Smooth muscle cell (in vitro differentiated cells): Measurements from ENCODE around the gene HMG20A. TPM values are rescaled to one million over a fixed set of nuclear protein-coding genes. Genes with fewer than 3 reads are reported as not detected.

ENCODE experiments used
- DNase-seq: peaks from one replicate; lab custom pipeline; 2025; ENCODE audit not compliant: unreplicated experiment; lab: John Stamatoyannopoulos, UW
- H2AFZ ChIP-seq: fragments of 200-600 bp; sonication (generic); 2 replicates; pipeline ENCODE4 v1.6.0; 2016; ENCODE audit warnings: antibody characterized with exemption, low read depth, mild to moderate bottlenecking
- H3F3A ChIP-seq: fragments of 200-600 bp; sonication (generic); 2 replicates; pipeline ENCODE4 v1.6.0; 2017; ENCODE audit warnings: antibody characterized with exemption, low read depth
- H3K27ac ChIP-seq: fragments of 200-600 bp; sonication (generic); 2 replicates; pipeline ENCODE4 v1.5.1; 2016; ENCODE audit warnings: low read depth, mild to moderate bottlenecking
- H3K27me3 ChIP-seq: fragments of 200-600 bp; sonication (generic); 2 replicates; pipeline ENCODE4 v1.6.1; 2016; ENCODE audit warnings: low read depth, mild to moderate bottlenecking
- H3K36me3 ChIP-seq: fragments of 200-600 bp; sonication (generic); 2 replicates; pipeline ENCODE4 v1.5.1; 2016; ENCODE audit warnings: low read depth
- H3K4me1 ChIP-seq: fragments of 200-600 bp; sonication (generic); 2 replicates; pipeline ENCODE4 v1.5.1; 2016; ENCODE audit warnings: low read depth
- H3K4me2 ChIP-seq: fragments of 200-600 bp; sonication (generic); 2 replicates; pipeline ENCODE4 v1.6.0; 2016; ENCODE audit warnings: mild to moderate bottlenecking
- H3K4me3 ChIP-seq: fragments of 200-600 bp; sonication (generic); 2 replicates; pipeline ENCODE4 v1.5.1; 2016; ENCODE audit warnings: mild to moderate bottlenecking
- H3K79me2 ChIP-seq: fragments of 200-600 bp; sonication (generic); 2 replicates; pipeline ENCODE4 v1.6.0; 2016; ENCODE audit warnings: low read depth, mild to moderate bottlenecking
- H3K9ac ChIP-seq: fragments of 200-600 bp; sonication (generic); 2 replicates; pipeline ENCODE4 v1.6.0; 2016; ENCODE audit warnings: low read depth
- H3K9me3 ChIP-seq: fragments of 200-600 bp; sonication (generic); replicated peaks from 2 replicates; pipeline ENCODE4 v1.5.1; 2016; ENCODE audit warnings: low read depth
- H4K20me1 ChIP-seq: fragments of 200-600 bp; sonication (generic); 2 replicates; pipeline ENCODE4 v1.6.0; 2016; ENCODE audit warnings: low read depth
- WGBS: methylation state at CpG from one replicate; pipeline ENCODE4 v1.1.7; 2016; ENCODE audit warnings: low lambda C conversion rate; 5-methylcytosine and 5-hydroxymethylcytosine counted together
- polyA plus RNA-seq: library from polyadenylated mRNA; unstranded; fragments of >200 nt; fragmentation: Nextera tagmentation; extraction: Ambion mirVana; gene quantifications from 2 replicates; pipeline ENCODE4 v1.2.1, GENCODE V29; 2016
- total RNA-seq: library from RNA; depleted of rRNA; stranded (reverse); fragments of >200 nt; gene quantifications from 2 replicates; pipeline ENCODE4 v1.2.3, GENCODE V29; 2014
- TF ChIP-seq, protein P1 (sequence below): fragments of 200-600 bp; sonication (generic); IDR thresholded peaks from 2 replicates; pipeline ENCODE4 v1.5.1; 2017; ENCODE audit warnings: borderline replicate concordance, mild to moderate bottlenecking, antibody characterized with exemption; ENCODE audit not compliant: insufficient read depth, poor library complexity, severe bottlenecking

HMG20A gene
- total and polyA plus RNA-seq, 2 experiments from 2014 or later, result 20.5 to 40.3 TPM

DNA sequence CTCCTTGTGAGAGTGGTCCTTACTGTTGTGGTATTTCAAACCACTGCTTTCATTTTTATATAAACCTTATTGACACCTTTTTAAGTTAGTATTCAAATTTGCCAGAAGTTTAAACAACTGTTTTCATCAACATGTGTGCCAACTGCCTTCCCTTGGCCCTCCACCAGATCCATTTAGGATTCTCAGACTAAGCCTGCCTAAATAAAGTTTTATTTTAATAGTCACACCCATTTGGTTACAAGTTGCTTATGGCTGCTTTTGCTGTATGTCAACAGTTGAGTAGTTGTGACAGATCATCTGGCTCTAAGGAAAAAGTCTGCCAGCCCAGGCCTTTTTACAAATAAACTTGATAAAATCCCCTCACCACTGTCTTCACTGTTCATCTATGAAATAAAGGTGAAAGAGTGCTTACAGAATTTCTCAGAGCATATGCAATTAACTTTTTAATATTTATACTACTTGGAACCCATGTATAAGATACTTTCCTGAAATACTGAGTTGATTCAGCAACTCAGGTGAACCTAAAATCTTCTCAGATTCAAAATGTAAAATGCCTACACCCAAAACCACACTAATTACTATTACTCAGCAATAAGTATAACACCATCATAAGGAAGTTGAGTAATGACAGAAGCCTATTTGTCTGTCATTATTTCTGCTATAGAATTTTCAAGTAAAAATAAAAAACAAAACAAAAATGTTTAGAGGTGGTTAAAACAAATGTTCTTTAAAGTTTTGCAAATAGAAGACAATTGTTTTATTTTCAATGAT is 35.9 kb upstream of the HMG20A start:
- H4K20me1 ChIP-seq, result peaks cover 99% of the 10 kb centered on the region
- no peak overlapping the region for H3K4me3 ChIP-seq
- H3K79me2 ChIP-seq, result peaks cover 85% of the 10 kb centered on the region

DNA sequence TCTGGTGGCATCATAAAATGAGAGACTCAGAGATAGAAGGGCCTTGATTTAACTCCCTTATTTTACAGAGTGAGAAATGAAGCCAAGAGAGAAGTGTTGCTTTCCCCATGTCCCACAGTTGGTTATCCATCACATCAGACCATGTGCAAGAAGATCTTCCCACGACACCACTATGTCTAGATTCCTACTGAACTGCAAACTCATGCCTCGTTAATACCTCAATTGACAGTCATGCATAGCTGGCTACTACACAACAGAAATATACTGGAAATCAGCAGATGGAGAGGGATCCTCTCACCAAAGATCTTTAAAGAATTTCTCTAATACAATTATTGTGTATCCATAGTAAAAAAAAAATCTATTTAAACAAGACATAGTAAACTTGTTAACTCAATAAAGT is 34.1 kb upstream of the HMG20A start:
- H3K27ac ChIP-seq, result no peak overlapping the region
- WGBS, result 58% methylated on average over 2 of the region's 2 CpGs
- no peak overlapping the region for H3K4me3 ChIP-seq
- TF ChIP-seq, protein P1, sequence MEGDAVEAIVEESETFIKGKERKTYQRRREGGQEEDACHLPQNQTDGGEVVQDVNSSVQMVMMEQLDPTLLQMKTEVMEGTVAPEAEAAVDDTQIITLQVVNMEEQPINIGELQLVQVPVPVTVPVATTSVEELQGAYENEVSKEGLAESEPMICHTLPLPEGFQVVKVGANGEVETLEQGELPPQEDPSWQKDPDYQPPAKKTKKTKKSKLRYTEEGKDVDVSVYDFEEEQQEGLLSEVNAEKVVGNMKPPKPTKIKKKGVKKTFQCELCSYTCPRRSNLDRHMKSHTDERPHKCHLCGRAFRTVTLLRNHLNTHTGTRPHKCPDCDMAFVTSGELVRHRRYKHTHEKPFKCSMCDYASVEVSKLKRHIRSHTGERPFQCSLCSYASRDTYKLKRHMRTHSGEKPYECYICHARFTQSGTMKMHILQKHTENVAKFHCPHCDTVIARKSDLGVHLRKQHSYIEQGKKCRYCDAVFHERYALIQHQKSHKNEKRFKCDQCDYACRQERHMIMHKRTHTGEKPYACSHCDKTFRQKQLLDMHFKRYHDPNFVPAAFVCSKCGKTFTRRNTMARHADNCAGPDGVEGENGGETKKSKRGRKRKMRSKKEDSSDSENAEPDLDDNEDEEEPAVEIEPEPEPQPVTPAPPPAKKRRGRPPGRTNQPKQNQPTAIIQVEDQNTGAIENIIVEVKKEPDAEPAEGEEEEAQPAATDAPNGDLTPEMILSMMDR, result no peak
- H3K27me3 ChIP-seq, result no peaks in the 10 kb centered on the region
- DNase-seq, result no peak
- H3K4me1 ChIP-seq, result no peaks in the 10 kb centered on the region
- H3K36me3 ChIP-seq, result no peaks in the 10 kb centered on the region
- peaks cover 6% of the 10 kb centered on the region for H3F3A ChIP-seq
- no peak overlapping the region for H2AFZ ChIP-seq
- H3K4me2 ChIP-seq, result no peak overlapping the region
- no peaks in the 10 kb centered on the region for H3K9me3 ChIP-seq
- peaks cover 99% of the 10 kb centered on the region for H4K20me1 ChIP-seq
- H3K9ac ChIP-seq, result no peak overlapping the region
- peaks cover 87% of the 10 kb centered on the region for H3K79me2 ChIP-seq

More for the DNA sequence above, 35.9 kb upstream of the HMG20A start:
- Histone ChIP-seq H3K9me3 (no peaks in the 10 kb centered on the region), H3K4me1 (no peaks in the 10 kb centered on the region), H3F3A (no peaks in the 10 kb centered on the region), H3K36me3 (no peaks in the 10 kb centered on the region), H3K27ac (no peak overlapping the region), H3K9ac (no peak overlapping the region), H2AFZ (no peak overlapping the region), H3K4me2 (no peak overlapping the region), H3K27me3 (no peaks in the 10 kb centered on the region)
- TF ChIP-seq, protein P1, result no peak
- no peak for DNase-seq

DNA sequence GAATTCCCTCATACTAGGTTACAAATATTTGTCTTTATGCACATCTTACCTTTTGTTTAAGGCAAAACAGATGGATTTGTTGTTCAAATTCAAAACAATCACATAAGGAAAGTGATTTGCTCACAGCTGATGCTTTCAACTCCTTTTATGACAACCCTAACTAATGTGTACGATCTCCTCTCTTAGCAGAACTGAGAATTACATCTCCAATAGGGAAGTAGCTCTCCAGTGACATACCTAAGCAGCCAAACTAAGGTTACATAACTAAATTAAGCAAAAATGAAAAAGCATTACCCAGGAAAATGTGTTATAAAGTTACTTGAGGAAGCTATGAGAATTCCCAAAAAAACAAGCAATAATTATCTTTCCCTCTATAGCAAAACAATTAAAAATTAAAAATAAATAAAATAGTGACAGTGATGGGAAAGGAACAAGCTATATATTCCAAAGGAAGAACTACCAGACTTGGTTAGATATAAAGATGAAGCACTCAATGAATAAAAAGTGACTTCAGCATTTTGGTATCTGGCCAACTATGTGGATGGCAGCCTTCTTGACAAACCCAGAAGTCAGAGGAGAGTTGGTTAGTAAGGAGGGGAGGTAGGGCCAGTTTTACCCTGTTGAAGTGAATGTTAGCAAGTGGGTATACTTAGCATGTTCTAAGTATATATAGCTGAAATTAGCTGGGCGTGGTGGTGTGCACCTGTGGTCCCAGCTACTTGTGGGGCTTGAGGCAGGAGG is 33.2 kb upstream of the HMG20A start:
- H3K79me2 ChIP-seq, result peaks cover 93% of the 10 kb centered on the region
- no peaks in the 10 kb centered on the region for H3K27me3 ChIP-seq
- H3K9me3 ChIP-seq, result no peaks in the 10 kb centered on the region
- 96% methylated on average over 2 of the region's 2 CpGs for WGBS
- H3K4me3 ChIP-seq, result no peak overlapping the region
- peaks cover 6% of the 10 kb centered on the region for H3F3A ChIP-seq
- H3K4me1 ChIP-seq, result no peaks in the 10 kb centered on the region
- no peak overlapping the region for H2AFZ ChIP-seq
- DNase-seq, result no peak
- no peak overlapping the region for H3K9ac ChIP-seq
- H3K4me2 ChIP-seq, result no peak overlapping the region
- H3K36me3 ChIP-seq, result no peaks in the 10 kb centered on the region
- H3K27ac ChIP-seq, result no peak overlapping the region
- TF ChIP-seq, protein P1, result no peak
- peaks cover 99% of the 10 kb centered on the region for H4K20me1 ChIP-seq
